H1 (cell line): Measurements from ENCODE around the gene UMAD1. TPM values are rescaled to one million over a fixed set of nuclear protein-coding genes. Genes with fewer than 3 reads are reported as not detected.

Experiments
- CTCF ChIA-PET: fragments of 300-600 bp; sonication (Branson Sonifier 250); formaldehyde crosslinking; loops from one replicate; lab custom pipeline; 2021; ENCODE audit not compliant: partially characterized antibody; lab: Charles Lee
- POLR2A ChIA-PET: fragments of 300-600 bp; sonication (Branson Sonifier 250); formaldehyde crosslinking; loops from one replicate; lab custom pipeline; 2021; ENCODE audit warnings: inconsistent platforms; ENCODE audit not compliant: partially characterized antibody; lab: Charles Lee
- DNase-seq, 2 experiments: peaks; one replicate each; pipeline versions ENCODE4 v3.0.0 to v3.0.0-alpha.2; 2010 to 2022; ENCODE audit warnings: low spot score in 2 of 2, low read depth in 1 of 2, mixed read lengths in 1 of 2
- FAIRE-seq: peaks from 2 replicates; lab custom pipeline; 2011; peaks lifted over from hg19 to GRCh38; lab: Jason Lieb, UNC
- H2AFZ ChIP-seq: 2 replicates; pipeline ENCODE4 v1.8.1; 2012; ENCODE audit warnings: low read length, inconsistent platforms
- H2AK5ac ChIP-seq: 2 replicates; pipeline ENCODE4 v1.6.1; 2013; ENCODE audit warnings: low read depth, low read length
- H2BK120ac ChIP-seq: replicated peaks from 2 replicates; pipeline ENCODE3; 2013; ENCODE audit warnings: low read depth, low read length, inconsistent platforms
- H2BK12ac ChIP-seq: 2 replicates; pipeline ENCODE4 v1.6.1; 2013; ENCODE audit warnings: low read depth, low read length
- H2BK15ac ChIP-seq: 2 replicates; pipeline ENCODE4 v1.6.1; 2013; ENCODE audit warnings: low read length
- H2BK20ac ChIP-seq: 2 replicates; pipeline ENCODE4 v1.6.1; 2013; ENCODE audit warnings: low read length
- H2BK5ac ChIP-seq: 2 replicates; pipeline ENCODE4 v1.6.1; 2013; ENCODE audit warnings: low read depth, low read length
- H3K14ac ChIP-seq: 2 replicates; pipeline ENCODE4 v1.6.1; 2013; ENCODE audit warnings: inconsistent platforms; ENCODE audit not compliant: insufficient read length
- H3K18ac ChIP-seq: 2 replicates; pipeline ENCODE4 v1.6.1; 2013; ENCODE audit warnings: low read length; ENCODE audit errors: extremely low read depth
- H3K23ac ChIP-seq: 2 replicates; pipeline ENCODE4 v1.6.1; 2013; ENCODE audit warnings: inconsistent platforms; ENCODE audit not compliant: insufficient read length
- H3K23me2 ChIP-seq: 2 replicates; pipeline ENCODE4 v1.6.1; 2013; ENCODE audit warnings: low read depth, low read length
- H3K27ac ChIP-seq: 2 replicates; pipeline ENCODE4 v1.6.1; 2011; ENCODE audit warnings: low read depth, low read length, inconsistent platforms
- H3K27me3 ChIP-seq, 4 experiments: replicated peaks in 1 of 4; 1 replicate in 1 of 4; 2 replicates in 3 of 4; pipeline versions ENCODE4 v1.6.1 to v1.8.1; 2011 to 2013; ENCODE audit warnings: low read length in 3 of 4, mild to moderate bottlenecking in 3 of 4, inconsistent platforms in 2 of 4, mixed read lengths in 2 of 4, moderate library complexity in 1 of 4; ENCODE audit not compliant: control insufficient read depth in 3 of 4, insufficient read depth in 3 of 4; ENCODE audit errors: extremely low read depth in 1 of 4
- H3K36me3 ChIP-seq, 4 experiments: 2 replicates each; pipeline versions ENCODE4 v1.6.1 to v1.8.1; 2011 to 2013; ENCODE audit warnings: mild to moderate bottlenecking in 4 of 4, low read length in 3 of 4, moderate library complexity in 2 of 4, control low read depth in 1 of 4, inconsistent platforms in 1 of 4; ENCODE audit not compliant: insufficient read depth in 4 of 4, control insufficient read depth in 2 of 4
- H3K4ac ChIP-seq: replicated peaks from 2 replicates; pipeline ENCODE3; 2013; ENCODE audit warnings: low read length, low read depth, mixed read lengths, inconsistent platforms; ENCODE audit not compliant: insufficient read length
- H3K4me1 ChIP-seq, 4 experiments: replicated peaks in 1 of 4; 1 replicate in 1 of 4; 2 replicates in 3 of 4; pipeline versions ENCODE4 v1.6.1 to v1.8.1; 2011 to 2013; ENCODE audit warnings: low read length in 3 of 4, inconsistent platforms in 2 of 4, mixed read lengths in 1 of 4; ENCODE audit not compliant: insufficient read depth in 4 of 4, control insufficient read depth in 3 of 4
- H3K4me2 ChIP-seq, 2 experiments: 2 replicates each; pipeline versions ENCODE4 v1.6.1 to v1.8.1; 2011 to 2013; ENCODE audit warnings: low read depth in 2 of 2, low read length in 2 of 2, control low read depth in 1 of 2, inconsistent platforms in 1 of 2, mild to moderate bottlenecking in 1 of 2; ENCODE audit not compliant: insufficient read depth in 1 of 2
- H3K4me3 ChIP-seq, 4 experiments: fragments of 200-600, 300-600 bp in 1 of 4; sonication (generic), shearing (Covaris generic), sonication (Bioruptor Twin) in 1 of 4; 2 replicates each; pipeline versions ENCODE4 v1.5.1 to v1.8.1; 2011 to 2016; ENCODE audit warnings: low read length in 4 of 4, low read depth in 3 of 4, control low read depth in 2 of 4, inconsistent platforms in 2 of 4, mild to moderate bottlenecking in 2 of 4, mixed read lengths in 1 of 4, moderate library complexity in 1 of 4; ENCODE audit not compliant: insufficient read depth in 2 of 4; ENCODE audit errors: extremely low read depth in 1 of 4
- H3K56ac ChIP-seq: replicated peaks from 2 replicates; pipeline ENCODE3; 2013; ENCODE audit warnings: low read depth, mild to moderate bottlenecking, mixed read lengths, low read length, inconsistent platforms; ENCODE audit not compliant: insufficient read length
- H3K79me1 ChIP-seq: 2 replicates; pipeline ENCODE4 v1.6.1; 2013; ENCODE audit warnings: low read depth, low read length, control low read depth
- H3K79me2 ChIP-seq, 2 experiments: 2 replicates each; pipeline versions ENCODE4 v1.6.1 to v1.8.1; 2012 to 2013; ENCODE audit warnings: low read length in 2 of 2, mild to moderate bottlenecking in 2 of 2, inconsistent platforms in 1 of 2; ENCODE audit not compliant: insufficient read depth in 2 of 2, control insufficient read depth in 1 of 2
- H3K9ac ChIP-seq, 4 experiments: replicated peaks in 1 of 4; 1 replicate in 1 of 4; 2 replicates in 3 of 4; pipeline versions ENCODE4 v1.6.1 to v1.8.1; 2011 to 2013; ENCODE audit warnings: low read depth in 3 of 4, low read length in 3 of 4, control low read depth in 2 of 4, mild to moderate bottlenecking in 2 of 4, moderate library complexity in 2 of 4, inconsistent platforms in 1 of 4; ENCODE audit errors: extremely low read depth in 1 of 4
- H3K9me3 ChIP-seq, 2 experiments: 2 replicates each; pipeline versions ENCODE4 v1.6.1 to v1.8.1; 2012 to 2013; ENCODE audit warnings: mild to moderate bottlenecking in 2 of 2, moderate library complexity in 2 of 2, control low read depth in 1 of 2, inconsistent platforms in 1 of 2, low read depth in 1 of 2, low read length in 1 of 2, mixed read lengths in 1 of 2; ENCODE audit not compliant: insufficient read depth in 2 of 2
- H4K20me1 ChIP-seq, 2 experiments: replicated peaks in 1 of 2; 2 replicates each; pipeline versions ENCODE3 to v1.8.1; 2011 to 2013; ENCODE audit warnings: inconsistent platforms in 2 of 2, low read length in 2 of 2, mild to moderate bottlenecking in 1 of 2; ENCODE audit not compliant: insufficient read depth in 2 of 2, control insufficient read depth in 1 of 2
- H4K5ac ChIP-seq: 2 replicates; pipeline ENCODE4 v1.6.1; 2013; ENCODE audit warnings: low read length, low read depth, mixed read lengths, inconsistent platforms; ENCODE audit not compliant: insufficient read length
- H4K8ac ChIP-seq: 2 replicates; pipeline ENCODE4 v1.8.0; 2013; ENCODE audit warnings: mild to moderate bottlenecking, moderate library complexity, low read length, inconsistent platforms; ENCODE audit not compliant: insufficient read depth; ENCODE audit errors: extremely low read depth
- H4K91ac ChIP-seq: replicated peaks from 2 replicates; pipeline ENCODE3; 2013; ENCODE audit warnings: low read length, mixed read lengths, inconsistent platforms; ENCODE audit not compliant: insufficient read length
- CBX8 ChIP-seq: fragments of 300-800, 300-1000 bp; sonication (generic); IDR thresholded peaks from 2 replicates; pipeline ENCODE4 v1.7.1; 2016; ENCODE audit warnings: low read depth, low read length, borderline replicate concordance
- CHD1 ChIP-seq: IDR thresholded peaks from 2 replicates; pipeline ENCODE4 v1.6.1; 2012; ENCODE audit warnings: low read depth, low read length, improper control_type of control experiment
- GTF2F1 ChIP-seq: IDR thresholded peaks from 2 replicates; pipeline ENCODE4 v1.6.1; 2012; ENCODE audit warnings: low read depth, low read length, improper control_type of control experiment, borderline replicate concordance
- JUN ChIP-seq: IDR thresholded peaks from 2 replicates; pipeline ENCODE4 v1.6.1; 2011; ENCODE audit warnings: low read depth, mild to moderate bottlenecking, improper control_type of control experiment, low read length
- JUND ChIP-seq: IDR thresholded peaks from 2 replicates; pipeline ENCODE4 v1.6.1; 2011; ENCODE audit warnings: mild to moderate bottlenecking, improper control_type of control experiment, low read length
- KDM5A ChIP-seq: fragments of 200-600 bp; IDR thresholded peaks from 2 replicates; pipeline ENCODE4 v1.7.1; 2012; ENCODE audit warnings: mild to moderate bottlenecking, low read length, inconsistent platforms, mixed read lengths
- NRF1 ChIP-seq: IDR thresholded peaks from 2 replicates; pipeline ENCODE4 v1.6.1; 2011; ENCODE audit warnings: mild to moderate bottlenecking, low read depth, low read length, improper control_type of control experiment
- POLR2AphosphoS5 ChIP-seq: IDR thresholded peaks from 2 replicates; pipeline ENCODE4 v1.6.1; 2011; ENCODE audit warnings: low read depth, low read length
- POU5F1 ChIP-seq: IDR thresholded peaks from 2 replicates; pipeline ENCODE4 v1.6.1; 2011; ENCODE audit warnings: low read depth, mild to moderate bottlenecking, low read length, moderate library complexity
- RBBP5 ChIP-seq: IDR thresholded peaks from 2 replicates; pipeline ENCODE4 v1.7.1; 2012; ENCODE audit warnings: low read depth, mild to moderate bottlenecking, inconsistent platforms, low read length, moderate library complexity, borderline replicate concordance
- RXRA ChIP-seq: IDR thresholded peaks from 2 replicates; pipeline ENCODE4 v1.6.1; 2011; ENCODE audit warnings: low read depth, mild to moderate bottlenecking, low read length, moderate library complexity; ENCODE audit not compliant: insufficient read depth
- SIRT6 ChIP-seq: IDR thresholded peaks from one replicate; pipeline ENCODE4 v1.7.1; 2012; ENCODE audit warnings: low read length, inconsistent platforms
- SP4 ChIP-seq: IDR thresholded peaks from 2 replicates; pipeline ENCODE4 v1.6.1; 2012; ENCODE audit warnings: low read length, inconsistent platforms
- SRF ChIP-seq: IDR thresholded peaks from 2 replicates; pipeline ENCODE4 v1.6.1; 2011; ENCODE audit warnings: mild to moderate bottlenecking, low read depth, low read length, moderate library complexity
- WGBS, 2 experiments: shearing (Covaris generic) in 1 of 2; methylation state at CpG; one replicate each; pipeline versions ENCODE4 v1.1.6 to v1.1.7; 2013 to 2015; ENCODE audit warnings: low lambda C conversion rate in 2 of 2, mixed read lengths in 2 of 2, inconsistent platforms in 1 of 2, low coverage in 1 of 2, missing lambda C conversion rate in 1 of 2; ENCODE audit not compliant: insufficient replicate concordance in 2 of 2, insufficient coverage in 1 of 2, insufficient read length in 1 of 2; ENCODE audit errors: extremely low coverage in 1 of 2, missing lambda C conversion rate in 1 of 2; 5-methylcytosine and 5-hydroxymethylcytosine counted together
- polyA plus RNA-seq, 7 experiments: library from polyadenylated mRNA; depleted of rRNA in 3 of 7; stranded (reverse) in 5 of 7; unstranded in 2 of 7; fragments of >200 nt in 5 of 7; fragments of 200-250 nt in 2 of 7; gene quantifications; 1 replicate in 5 of 7; 2 replicates in 1 of 7; 4 replicates in 1 of 7; pipeline versions ENCODE4 v1.2.1 to v1.2.3, GENCODE V29; 2011 to 2013; ENCODE audit warnings: missing spikeins in 2 of 7, mixed read lengths in 2 of 7
- total RNA-seq: library from RNA; stranded (reverse); fragmentation: NEBNext Ultra II Directional; extraction: Animal tissue kit (Norgen Biotek cat#: 25700); gene quantifications from 2 replicates; pipeline ENCODE4 v1.2.1, GENCODE V29; 2021
- TF ChIP-seq, protein P1 (sequence below): IDR thresholded peaks from 2 replicates; pipeline ENCODE4 v1.6.1; 2012; ENCODE audit warnings: low read length, inconsistent platforms

Gene UMAD1
- total and polyA plus RNA-seq, 2 of the 8 experiments (the other 6 are each of a cell fraction or from before 2014, with no cell fraction given): 10.4 to 12.3 TPM

DNA sequence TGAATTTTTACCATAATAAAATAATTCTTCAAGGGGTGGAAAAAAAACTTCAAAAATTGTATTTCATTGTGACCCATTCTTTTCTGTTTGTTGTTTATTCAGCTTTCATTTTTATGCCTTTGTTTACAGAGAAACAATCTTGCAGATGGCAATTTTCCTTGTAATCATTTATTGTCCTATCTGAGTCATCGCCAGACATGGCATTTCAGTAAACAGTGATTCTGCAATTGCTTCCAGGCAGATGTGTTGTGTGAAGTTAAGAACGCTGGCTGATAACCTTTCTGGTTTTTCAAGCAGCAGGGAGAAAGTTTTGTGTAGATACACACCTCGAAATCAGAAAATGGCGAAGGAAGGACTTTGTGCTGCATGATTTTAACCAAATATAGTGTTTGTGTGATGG lies 158.6 kb downstream of the UMAD1 start:
- Histone ChIP-seq H3K4me2 (no peak overlapping the region), H3K23me2 (no peaks in the 10 kb centered on the region), H2BK12ac (no peak overlapping the region), H3K23ac (no peak overlapping the region), H3K9me3 (peaks cover 0 to 3% of the 10 kb centered on the region in 2 experiments; a peak in 1 of 4 replicates), H3K27me3 (no peaks in the 10 kb centered on the region), H3K36me3 (peaks cover 0 to 3% (median 0%) of the 10 kb centered on the region in 4 experiments; a peak in 2 of 8 replicates), H3K4me1 (no peaks in the 10 kb centered on the region), H2BK20ac (no peak overlapping the region), H3K79me1 (no peaks in the 10 kb centered on the region), H3K4ac (no peak overlapping the region), H2BK120ac (no peak overlapping the region), H4K20me1 (no peaks in the 10 kb centered on the region), H3K14ac (no peak overlapping the region), H3K9ac (no peak overlapping the region), H4K5ac (no peak overlapping the region), H4K8ac (no peak overlapping the region), H3K56ac (no peak overlapping the region), H2BK15ac (no peak overlapping the region), H3K27ac (no peak overlapping the region), H2AK5ac (no peak overlapping the region), H3K4me3 (no peak overlapping the region), H2BK5ac (no peak overlapping the region), H3K18ac (no peak overlapping the region), H3K79me2 (no peaks in the 10 kb centered on the region), H2AFZ (no peak overlapping the region), H4K91ac (no peak overlapping the region)
- DNase-seq: no peak
- ChIA-PET CTCF (no interaction called here), POLR2A (no interaction called here)
- whole genome bisulfite sequencing, 2 experiments: 92% methylated on average over 4 of the region's 4 CpGs; no CpG with 5 or more reads in 1 of the 2 experiments
- TF ChIP-seq RXRA (no peak), CHD1 (no peak), NRF1 (no peak), POU5F1 (no peak), SP4 (no peak), SRF (no peak), JUND (no peak), SIRT6 (no peak), CBX8 (no peak), GTF2F1 (no peak), RBBP5 (no peak), POLR2AphosphoS5 (no peak), JUN (no peak), KDM5A (no peak)
- TF ChIP-seq, protein P1, sequence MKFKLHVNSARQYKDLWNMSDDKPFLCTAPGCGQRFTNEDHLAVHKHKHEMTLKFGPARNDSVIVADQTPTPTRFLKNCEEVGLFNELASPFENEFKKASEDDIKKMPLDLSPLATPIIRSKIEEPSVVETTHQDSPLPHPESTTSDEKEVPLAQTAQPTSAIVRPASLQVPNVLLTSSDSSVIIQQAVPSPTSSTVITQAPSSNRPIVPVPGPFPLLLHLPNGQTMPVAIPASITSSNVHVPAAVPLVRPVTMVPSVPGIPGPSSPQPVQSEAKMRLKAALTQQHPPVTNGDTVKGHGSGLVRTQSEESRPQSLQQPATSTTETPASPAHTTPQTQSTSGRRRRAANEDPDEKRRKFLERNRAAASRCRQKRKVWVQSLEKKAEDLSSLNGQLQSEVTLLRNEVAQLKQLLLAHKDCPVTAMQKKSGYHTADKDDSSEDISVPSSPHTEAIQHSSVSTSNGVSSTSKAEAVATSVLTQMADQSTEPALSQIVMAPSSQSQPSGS: no peak
- FAIRE-seq: no peak
